HepG2 (cell line): ENCODE results near the gene EFNA3. TPM values are rescaled to one million over a fixed set of nuclear protein-coding genes. Genes with fewer than 3 reads are reported as not detected.

Experiments used
- BRD4 ChIP-seq: sonication (generic); formaldehyde crosslinking; IDR thresholded peaks from 2 replicates; pipeline ENCODE4 v1.4.0; 2020; ENCODE audit warnings: missing genetic modification reagents
- KLF9 ChIP-seq: IDR thresholded peaks from 2 replicates; pipeline ENCODE4 v1.6.1; 2016; ENCODE audit warnings: low read depth
- SAFB2 ChIP-seq: sonication (generic); formaldehyde crosslinking; IDR thresholded peaks from 2 replicates; pipeline ENCODE4 v1.5.1; 2020; ENCODE audit warnings: missing genetic modification reagents, low read depth, mild to moderate bottlenecking, borderline replicate concordance
- U2AF1 ChIP-seq: fragments of 200-400 bp; formaldehyde crosslinking; optimal IDR thresholded peaks from 2 replicates; pipeline ENCODE3; 2017; ENCODE audit warnings: mild to moderate bottlenecking, low read depth, low read length
- ZBTB3 ChIP-seq: sonication (generic); formaldehyde crosslinking; IDR thresholded peaks from 2 replicates; pipeline ENCODE4 v1.4.0; 2020; ENCODE audit warnings: low read depth, mild to moderate bottlenecking, moderate library complexity, missing genetic modification reagents, borderline replicate concordance
- ZBTB8A ChIP-seq: sonication (generic); formaldehyde crosslinking; IDR thresholded peaks from 2 replicates; pipeline ENCODE4 v1.4.0; 2020; ENCODE audit warnings: mild to moderate bottlenecking, low read depth, missing genetic modification reagents, borderline replicate concordance
- ZC3H13 ChIP-seq: sonication (generic); formaldehyde crosslinking; IDR thresholded peaks from 2 replicates; pipeline ENCODE4 v1.8.1; 2023; ENCODE audit warnings: mild to moderate bottlenecking, missing genetic modification reagents, moderate library complexity
- ZNF224 ChIP-seq: sonication (generic); formaldehyde crosslinking; IDR thresholded peaks from 2 replicates; pipeline ENCODE4 v1.5.0; 2020; ENCODE audit warnings: mild to moderate bottlenecking, missing genetic modification reagents
- ZNF549 ChIP-seq: sonication (generic); formaldehyde crosslinking; IDR thresholded peaks from 2 replicates; pipeline ENCODE4 v1.5.0; 2020; ENCODE audit warnings: missing genetic modification reagents
- ZNF619 ChIP-seq: sonication (generic); formaldehyde crosslinking; IDR thresholded peaks from 2 replicates; pipeline ENCODE4 v1.4.0; 2020; ENCODE audit warnings: mild to moderate bottlenecking, missing genetic modification reagents
- polyA plus RNA-seq, 8 experiments: library from polyadenylated mRNA; depleted of rRNA in 3 of 8; stranded (reverse) in 7 of 8; unstranded in 1 of 8; fragments of >200 nt; fragmentation: Illumina TruSeq in 4 of 8; extraction: Trizol in 4 of 8; gene quantifications; 2 replicates each; pipeline versions ENCODE4 v1.2.1 to v1.2.3, GENCODE V29; 2011 to 2016; ENCODE audit warnings: low read depth in 4 of 8, missing spikeins in 1 of 8, mixed read lengths in 1 of 8; ENCODE audit not compliant: insufficient read depth in 1 of 8
- total RNA-seq, 5 experiments: library from RNA; depleted of rRNA; stranded (reverse); fragments of >200 nt; fragmentation: Illumina TruSeq; extraction: Trizol; gene quantifications; 2 replicates each; pipeline ENCODE4 v1.2.3, GENCODE V29; 2016; ENCODE audit warnings: low read depth in 1 of 5
- TF ChIP-seq, protein P1 (sequence below): sonication (generic); formaldehyde crosslinking; IDR thresholded peaks from 2 replicates; pipeline ENCODE4 v1.5.0; 2020; ENCODE audit warnings: missing genetic modification reagents, mild to moderate bottlenecking, borderline replicate concordance
- TF ChIP-seq, protein P2 (sequence below): sonication (generic); formaldehyde crosslinking; IDR thresholded peaks from 2 replicates; pipeline ENCODE4 v1.5.1; 2020; ENCODE audit warnings: mild to moderate bottlenecking, missing genetic modification reagents
- TF ChIP-seq, protein P3 (sequence below): sonication (generic); formaldehyde crosslinking; IDR thresholded peaks from 2 replicates; pipeline ENCODE4 v1.4.0; 2020; ENCODE audit warnings: missing genetic modification reagents, borderline replicate concordance
- TF ChIP-seq, protein P4 (sequence below): IDR thresholded peaks from 2 replicates; pipeline ENCODE4 v1.6.1; 2016; ENCODE audit warnings: missing biosample characterization, missing genetic modification reagents, low read depth
- TF ChIP-seq, protein P5 (sequence below): sonication (generic); formaldehyde crosslinking; IDR thresholded peaks from 2 replicates; pipeline ENCODE4 v1.8.0; 2023; ENCODE audit warnings: mild to moderate bottlenecking, missing genetic modification reagents

Gene EFNA3
- total and polyA plus RNA-seq, 2 of the 13 experiments (the other 11 are each of a cell fraction or from before 2014, with no cell fraction given) = 1.0 to 5.7 TPM

DNA sequence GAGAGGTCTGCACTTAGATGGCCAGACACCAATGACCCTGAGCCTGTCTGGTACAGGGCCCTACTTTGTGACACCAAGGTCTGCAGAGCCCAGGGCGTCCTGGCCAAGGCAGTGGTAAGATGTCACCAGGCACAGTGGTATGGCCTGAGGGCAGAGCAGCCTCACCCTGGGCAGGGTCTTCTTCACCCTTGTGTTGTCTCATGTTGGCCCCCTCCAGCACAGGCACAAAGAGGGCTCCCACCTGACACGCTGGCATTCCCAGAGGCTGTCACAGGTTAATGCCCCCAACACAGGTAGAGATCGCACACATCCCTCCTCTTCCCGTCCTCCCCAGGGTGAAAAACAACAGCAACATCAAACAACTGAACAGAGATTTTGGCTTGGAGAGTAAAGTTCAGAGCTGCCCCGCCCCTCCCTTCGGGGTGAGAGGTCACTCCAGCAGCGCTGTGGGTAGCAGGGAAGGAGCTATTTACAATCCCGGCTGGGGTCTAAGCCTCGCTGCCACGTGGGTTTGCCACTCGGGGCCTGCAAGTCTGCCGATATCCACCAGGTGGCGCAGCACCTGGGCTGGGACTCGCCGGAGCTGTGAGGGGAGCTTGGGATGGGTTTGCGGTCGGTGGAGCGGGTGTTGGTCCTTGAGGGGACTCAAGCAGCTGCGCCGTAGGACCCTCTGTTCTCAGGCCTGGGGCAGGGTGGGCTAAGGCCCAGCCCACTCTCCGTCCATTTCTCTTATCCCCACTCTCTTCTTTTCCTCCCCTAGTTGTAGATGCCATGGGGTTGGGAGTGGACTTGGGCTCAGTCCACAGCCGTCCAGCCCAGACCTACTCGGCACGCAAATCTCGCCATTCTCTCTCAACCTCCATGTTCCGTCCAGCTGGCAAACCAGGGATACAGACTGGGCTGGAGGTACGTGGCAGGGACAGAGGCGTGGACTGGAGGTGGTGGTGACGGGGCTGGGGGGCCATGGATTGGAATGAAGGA, 12.7 kb downstream of the EFNA3 start (continued):
- TF ChIP-seq, protein P1, sequence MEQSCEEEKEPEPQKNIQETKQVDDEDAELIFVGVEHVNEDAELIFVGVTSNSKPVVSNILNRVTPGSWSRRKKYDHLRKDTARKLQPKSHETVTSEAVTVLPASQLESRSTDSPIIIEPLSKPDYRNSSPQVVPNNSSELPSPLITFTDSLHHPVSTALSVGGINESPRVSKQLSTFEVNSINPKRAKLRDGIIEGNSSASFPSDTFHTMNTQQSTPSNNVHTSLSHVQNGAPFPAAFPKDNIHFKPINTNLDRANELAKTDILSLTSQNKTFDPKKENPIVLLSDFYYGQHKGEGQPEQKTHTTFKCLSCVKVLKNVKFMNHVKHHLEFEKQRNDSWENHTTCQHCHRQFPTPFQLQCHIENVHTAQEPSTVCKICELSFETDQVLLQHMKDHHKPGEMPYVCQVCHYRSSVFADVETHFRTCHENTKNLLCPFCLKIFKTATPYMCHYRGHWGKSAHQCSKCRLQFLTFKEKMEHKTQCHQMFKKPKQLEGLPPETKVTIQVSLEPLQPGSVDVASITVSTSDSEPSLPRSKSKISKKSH (CRISPR knock-in tag) = peak; percentile 44; the same call in 1 of the 2 replicates
- TF ChIP-seq, protein P2, sequence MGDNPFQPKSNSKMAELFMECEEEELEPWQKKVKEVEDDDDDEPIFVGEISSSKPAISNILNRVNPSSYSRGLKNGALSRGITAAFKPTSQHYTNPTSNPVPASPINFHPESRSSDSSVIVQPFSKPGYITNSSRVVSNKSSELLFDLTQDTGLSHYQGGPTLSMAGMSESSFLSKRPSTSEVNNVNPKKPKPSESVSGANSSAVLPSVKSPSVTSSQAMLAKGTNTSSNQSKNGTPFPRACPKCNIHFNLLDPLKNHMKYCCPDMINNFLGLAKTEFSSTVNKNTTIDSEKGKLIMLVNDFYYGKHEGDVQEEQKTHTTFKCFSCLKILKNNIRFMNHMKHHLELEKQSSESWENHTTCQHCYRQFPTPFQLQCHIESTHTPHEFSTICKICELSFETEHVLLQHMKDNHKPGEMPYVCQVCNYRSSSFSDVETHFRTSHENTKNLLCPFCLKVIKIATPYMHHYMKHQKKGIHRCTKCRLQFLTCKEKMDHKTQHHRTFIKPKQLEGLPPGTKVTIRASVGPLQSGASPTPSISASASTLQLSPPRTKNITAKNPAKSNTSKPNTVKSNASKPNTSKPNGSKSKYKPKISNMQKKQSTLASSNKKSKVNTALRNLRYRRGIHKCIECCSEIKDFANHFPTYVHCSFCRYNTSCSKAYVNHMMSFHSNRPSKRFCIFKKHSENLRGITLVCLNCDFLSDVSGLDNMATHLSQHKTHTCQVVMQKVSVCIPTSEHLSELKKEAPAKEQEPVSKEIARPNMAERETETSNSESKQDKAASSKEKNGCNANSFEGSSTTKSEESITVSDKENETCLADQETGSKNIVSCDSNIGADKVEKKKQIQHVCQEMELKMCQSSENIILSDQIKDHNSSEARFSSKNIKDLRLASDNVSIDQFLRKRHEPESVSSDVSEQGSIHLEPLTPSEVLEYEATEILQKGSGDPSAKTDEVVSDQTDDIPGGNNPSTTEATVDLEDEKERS (CRISPR knock-in tag) = peak; percentile 90; the same call in 1 of the 2 replicates
- TF ChIP-seq, protein P3, sequence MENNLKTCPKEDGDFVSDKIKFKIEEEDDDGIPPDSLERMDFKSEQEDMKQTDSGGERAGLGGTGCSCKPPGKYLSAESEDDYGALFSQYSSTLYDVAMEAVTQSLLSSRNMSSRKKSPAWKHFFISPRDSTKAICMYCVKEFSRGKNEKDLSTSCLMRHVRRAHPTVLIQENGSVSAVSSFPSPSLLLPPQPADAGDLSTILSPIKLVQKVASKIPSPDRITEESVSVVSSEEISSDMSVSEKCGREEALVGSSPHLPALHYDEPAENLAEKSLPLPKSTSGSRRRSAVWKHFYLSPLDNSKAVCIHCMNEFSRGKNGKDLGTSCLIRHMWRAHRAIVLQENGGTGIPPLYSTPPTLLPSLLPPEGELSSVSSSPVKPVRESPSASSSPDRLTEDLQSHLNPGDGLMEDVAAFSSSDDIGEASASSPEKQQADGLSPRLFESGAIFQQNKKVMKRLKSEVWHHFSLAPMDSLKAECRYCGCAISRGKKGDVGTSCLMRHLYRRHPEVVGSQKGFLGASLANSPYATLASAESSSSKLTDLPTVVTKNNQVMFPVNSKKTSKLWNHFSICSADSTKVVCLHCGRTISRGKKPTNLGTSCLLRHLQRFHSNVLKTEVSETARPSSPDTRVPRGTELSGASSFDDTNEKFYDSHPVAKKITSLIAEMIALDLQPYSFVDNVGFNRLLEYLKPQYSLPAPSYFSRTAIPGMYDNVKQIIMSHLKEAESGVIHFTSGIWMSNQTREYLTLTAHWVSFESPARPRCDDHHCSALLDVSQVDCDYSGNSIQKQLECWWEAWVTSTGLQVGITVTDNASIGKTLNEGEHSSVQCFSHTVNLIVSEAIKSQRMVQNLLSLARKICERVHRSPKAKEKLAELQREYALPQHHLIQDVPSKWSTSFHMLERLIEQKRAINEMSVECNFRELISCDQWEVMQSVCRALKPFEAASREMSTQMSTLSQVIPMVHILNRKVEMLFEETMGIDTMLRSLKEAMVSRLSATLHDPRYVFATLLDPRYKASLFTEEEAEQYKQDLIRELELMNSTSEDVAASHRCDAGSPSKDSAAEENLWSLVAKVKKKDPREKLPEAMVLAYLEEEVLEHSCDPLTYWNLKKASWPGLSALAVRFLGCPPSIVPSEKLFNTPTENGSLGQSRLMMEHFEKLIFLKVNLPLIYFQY (CRISPR knock-in tag) = peak; percentile 40; the same call in 1 of the 2 replicates
- TF ChIP-seq, protein P4, sequence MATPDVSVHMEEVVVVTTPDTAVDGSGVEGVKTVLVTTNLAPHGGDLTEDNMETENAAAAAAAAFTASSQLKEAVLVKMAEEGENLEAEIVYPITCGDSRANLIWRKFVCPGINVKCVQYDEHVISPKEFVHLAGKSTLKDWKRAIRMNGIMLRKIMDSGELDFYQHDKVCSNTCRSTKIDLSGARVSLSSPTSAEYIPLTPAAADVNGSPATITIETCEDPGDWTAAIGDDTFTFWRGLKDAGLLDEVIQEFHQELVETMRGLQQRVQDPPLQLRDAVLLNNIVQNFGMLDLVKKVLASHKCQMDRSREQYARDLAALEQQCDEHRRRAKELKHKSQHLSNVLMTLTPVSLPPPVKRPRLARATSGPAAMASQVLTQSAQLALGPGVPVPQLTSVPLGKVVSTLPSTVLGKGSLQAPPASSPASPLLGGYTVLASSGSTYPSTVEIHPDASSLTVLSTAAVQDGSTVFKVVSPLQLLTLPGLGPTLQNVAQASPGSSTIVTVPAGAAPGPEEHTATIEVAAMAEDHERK (CRISPR knock-in tag) = no peak
- TF ChIP-seq SAFB2 (CRISPR knock-in tag) (no peak), ZBTB8A (CRISPR knock-in tag) (no peak), ZBTB3 (CRISPR knock-in tag) (no peak), BRD4 (CRISPR knock-in tag) (no peak), U2AF1 (no peak), ZNF224 (CRISPR knock-in tag) (no peak), ZNF549 (CRISPR knock-in tag) (no peak), ZNF619 (CRISPR knock-in tag) (peak; percentile 34; the same call in 1 of the 2 replicates), KLF9 (no peak), ZC3H13 (CRISPR knock-in tag) (no peak)
- TF ChIP-seq, protein P5, sequence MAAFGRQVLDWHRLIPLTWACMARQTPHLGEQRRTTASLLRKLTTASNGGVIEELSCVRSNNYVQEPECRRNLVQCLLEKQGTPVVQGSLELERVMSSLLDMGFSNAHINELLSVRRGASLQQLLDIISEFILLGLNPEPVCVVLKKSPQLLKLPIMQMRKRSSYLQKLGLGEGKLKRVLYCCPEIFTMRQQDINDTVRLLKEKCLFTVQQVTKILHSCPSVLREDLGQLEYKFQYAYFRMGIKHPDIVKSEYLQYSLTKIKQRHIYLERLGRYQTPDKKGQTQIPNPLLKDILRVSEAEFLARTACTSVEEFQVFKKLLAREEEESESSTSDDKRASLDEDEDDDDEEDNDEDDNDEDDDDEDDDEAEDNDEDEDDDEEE (CRISPR knock-in tag) = no peak
